Measurements from ENCODE around the gene KHK.

KHK gene

DNA sequence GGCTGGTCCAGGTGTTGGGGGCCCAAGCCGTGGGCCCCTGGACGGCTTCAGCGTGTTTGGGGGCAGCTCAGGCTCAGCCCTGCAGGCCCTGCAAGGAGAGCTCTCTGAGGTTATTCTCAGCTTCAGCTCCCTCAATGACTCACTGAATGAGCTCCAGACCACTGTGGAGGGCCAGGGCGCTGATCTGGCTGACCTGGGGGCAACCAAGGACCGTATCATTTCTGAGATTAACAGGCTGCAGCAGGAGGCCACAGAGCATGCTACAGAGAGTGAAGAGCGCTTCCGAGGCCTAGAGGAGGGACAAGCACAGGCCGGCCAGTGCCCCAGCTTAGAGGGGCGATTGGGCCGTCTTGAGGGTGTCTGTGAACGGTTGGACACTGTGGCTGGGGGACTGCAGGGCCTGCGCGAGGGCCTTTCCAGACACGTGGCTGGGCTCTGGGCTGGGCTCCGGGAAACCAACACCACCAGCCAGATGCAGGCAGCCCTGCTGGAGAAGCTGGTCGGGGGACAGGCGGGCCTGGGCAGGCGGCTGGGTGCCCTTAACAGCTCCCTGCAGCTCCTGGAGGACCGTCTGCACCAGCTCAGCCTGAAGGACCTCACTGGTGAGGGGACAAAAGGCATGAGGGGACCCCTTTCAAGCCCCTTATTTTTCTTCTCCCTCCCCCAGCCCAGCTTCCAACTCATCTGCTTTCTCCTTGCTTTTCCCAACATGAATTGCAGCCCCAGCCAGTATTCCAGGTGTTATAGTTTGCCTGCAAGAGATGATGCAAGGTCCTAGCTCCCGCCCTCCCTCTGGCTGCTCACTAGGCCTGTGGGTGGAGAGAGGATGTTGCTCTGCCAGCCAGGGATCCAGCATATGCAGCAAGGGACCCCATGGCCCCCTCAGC lies 2.9 kb upstream of the KHK start:
- H3K27ac Mint-ChIP-seq: no peak overlapping the region

DNA sequence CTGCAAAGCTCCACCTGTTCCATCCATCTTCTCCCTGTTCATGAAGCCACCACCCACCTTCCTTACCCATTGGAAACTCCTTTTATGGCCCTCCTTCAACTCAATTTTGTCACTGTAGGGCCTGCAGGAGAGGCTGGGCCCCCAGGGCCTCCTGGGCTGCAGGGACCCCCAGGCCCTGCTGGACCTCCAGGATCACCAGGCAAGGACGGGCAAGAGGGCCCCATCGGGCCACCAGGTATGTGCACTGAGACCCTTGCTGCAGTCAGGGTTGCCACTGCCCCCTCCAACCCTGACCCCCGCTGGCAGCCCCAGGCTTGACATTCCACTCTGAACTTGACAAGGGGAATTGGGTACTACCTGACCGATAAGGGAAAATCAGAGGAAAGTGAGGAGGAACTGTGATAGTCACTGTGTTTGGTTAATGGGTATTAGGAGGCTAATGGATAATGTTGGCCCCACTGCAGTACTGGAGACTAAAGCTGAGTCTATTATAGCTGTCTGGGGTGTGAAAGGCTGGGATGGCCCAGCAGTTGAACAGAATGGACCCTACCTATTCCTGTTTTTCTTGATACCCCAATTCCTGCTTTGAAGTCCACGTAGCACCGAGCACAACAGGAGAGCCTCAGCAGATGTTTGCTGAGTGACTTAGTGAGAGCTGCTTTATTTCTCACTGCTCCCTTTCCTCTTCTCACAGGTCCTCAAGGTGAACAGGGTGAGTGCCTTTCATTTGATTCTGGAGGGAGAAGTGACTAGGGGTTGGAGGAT lies 2.1 kb upstream of the KHK start:
- no peaks in the 10 kb centered on the region for H3K27me3 Mint-ChIP-seq
- no peak overlapping the region for H3K27ac Mint-ChIP-seq
- no peak overlapping the region for H3K4me3 Mint-ChIP-seq
- H3K9me3 Mint-ChIP-seq: no peaks in the 10 kb centered on the region
- no peaks in the 10 kb centered on the region for H3K36me3 Mint-ChIP-seq (ENCODE audit: low read depth)
- peaks cover 39% of the 10 kb centered on the region for H3K4me1 Mint-ChIP-seq (ENCODE audit: low read depth)

More for the DNA sequence above, 2.9 kb upstream of the KHK start:
- Mint-ChIP-seq H3K4me3 (no peak overlapping the region), H3K4me1 (ENCODE audit: low read depth) (peaks cover 39% of the 10 kb centered on the region), H3K27me3 (no peaks in the 10 kb centered on the region), H3K36me3 (ENCODE audit: low read depth) (no peaks in the 10 kb centered on the region), H3K9me3 (no peaks in the 10 kb centered on the region)

DNA sequence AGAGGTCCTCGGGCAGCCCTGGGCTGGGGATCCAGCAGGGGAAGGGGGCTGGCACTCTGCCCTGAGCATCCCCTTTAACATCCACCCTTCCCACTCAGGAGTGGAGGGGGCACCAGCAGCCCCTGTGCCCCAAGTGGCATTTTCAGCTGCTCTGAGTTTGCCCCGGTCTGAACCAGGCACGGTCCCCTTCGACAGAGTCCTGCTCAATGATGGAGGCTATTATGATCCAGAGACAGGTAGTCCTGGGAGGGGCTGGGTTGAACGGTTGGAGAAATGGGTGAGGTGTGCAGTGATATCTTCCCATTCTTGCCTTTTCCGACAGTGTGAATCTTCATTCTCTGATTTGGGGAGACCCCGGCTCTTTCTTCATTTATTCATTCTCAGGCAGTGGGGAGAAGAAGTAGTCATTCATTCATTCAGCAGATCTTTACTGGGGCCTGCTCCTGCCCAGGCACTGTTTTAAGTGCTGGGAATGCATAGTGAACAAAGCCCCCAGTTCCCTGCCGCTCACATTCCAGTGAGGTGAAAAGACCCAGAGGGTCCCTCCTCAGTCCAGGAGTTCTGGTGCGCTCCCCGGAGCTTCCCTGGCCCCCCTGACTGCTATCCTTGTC lies 1.4 kb upstream of the KHK start:
- no peaks in the 10 kb centered on the region for H3K9me3 Mint-ChIP-seq
- peaks cover 37% of the 10 kb centered on the region for H3K4me1 Mint-ChIP-seq (ENCODE audit: low read depth)
- peak overlapping the region; percentile 4 for H3K27ac Mint-ChIP-seq
- H3K27me3 Mint-ChIP-seq: no peaks in the 10 kb centered on the region
- no peaks in the 10 kb centered on the region for H3K36me3 Mint-ChIP-seq (ENCODE audit: low read depth)
- peak overlapping the region; percentile 83 for H3K4me3 Mint-ChIP-seq

DNA sequence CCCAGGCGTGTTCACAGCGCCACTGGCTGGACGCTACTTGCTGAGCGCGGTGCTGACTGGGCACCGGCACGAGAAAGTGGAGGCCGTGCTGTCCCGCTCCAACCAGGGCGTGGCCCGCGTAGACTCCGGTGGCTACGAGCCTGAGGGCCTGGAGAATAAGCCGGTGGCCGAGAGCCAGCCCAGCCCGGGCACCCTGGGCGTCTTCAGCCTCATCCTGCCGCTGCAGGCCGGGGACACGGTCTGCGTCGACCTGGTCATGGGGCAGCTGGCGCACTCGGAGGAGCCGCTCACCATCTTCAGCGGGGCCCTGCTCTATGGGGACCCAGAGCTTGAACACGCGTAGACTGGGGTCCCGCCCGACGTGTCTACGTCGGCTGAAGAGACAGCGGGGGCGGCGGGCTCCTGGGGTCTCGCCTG lies 891 bp upstream of the KHK start:
- Mint-ChIP-seq H3K4me3 (peak overlapping the region; percentile 83), H3K4me1 (ENCODE audit: low read depth) (peaks cover 33% of the 10 kb centered on the region), H3K27ac (peak overlapping the region; percentile 4), H3K27me3 (no peaks in the 10 kb centered on the region), H3K9me3 (no peaks in the 10 kb centered on the region), H3K36me3 (ENCODE audit: low read depth) (no peaks in the 10 kb centered on the region)

DNA sequence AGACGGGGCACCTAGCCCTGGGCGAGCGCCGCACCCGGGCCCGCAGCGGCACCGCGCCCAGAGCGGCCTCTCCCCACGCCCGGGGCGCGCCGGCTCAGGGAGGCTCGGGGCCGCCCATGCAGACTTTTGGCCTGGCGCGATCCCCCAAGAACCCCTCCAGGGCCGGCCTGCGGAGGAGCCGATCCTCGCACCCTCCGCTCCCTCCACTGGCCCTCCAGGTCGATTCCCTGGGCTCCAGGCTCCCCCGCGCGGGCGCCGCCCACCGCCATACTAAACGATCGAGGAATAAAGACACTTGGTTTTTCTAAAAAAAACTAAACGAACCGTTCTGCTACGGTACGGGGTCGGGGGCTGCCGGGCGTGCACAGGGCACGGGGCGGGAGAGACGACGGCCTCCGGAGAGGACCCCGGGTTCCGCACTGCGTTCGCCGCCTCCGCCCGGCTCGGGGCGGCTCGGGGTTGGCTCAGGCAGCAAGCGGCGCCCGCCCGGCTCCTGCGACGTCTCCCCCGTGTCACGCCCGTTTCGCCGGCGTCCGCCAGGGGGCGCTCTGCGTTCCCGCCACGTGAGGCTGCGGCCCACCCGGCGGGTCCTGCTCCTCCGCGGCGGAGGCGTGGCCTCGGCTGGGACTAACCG lies 365 bp upstream of the KHK start:
- peaks cover 27% of the 10 kb centered on the region for H3K4me1 Mint-ChIP-seq (ENCODE audit: low read depth)
- peak overlapping the region; percentile 83 for H3K4me3 Mint-ChIP-seq
- H3K9me3 Mint-ChIP-seq: no peaks in the 10 kb centered on the region
- peak overlapping the region; percentile 82 for H3K27ac Mint-ChIP-seq
- H3K36me3 Mint-ChIP-seq (ENCODE audit: low read depth): no peaks in the 10 kb centered on the region
- H3K27me3 Mint-ChIP-seq: no peaks in the 10 kb centered on the region

DNA sequence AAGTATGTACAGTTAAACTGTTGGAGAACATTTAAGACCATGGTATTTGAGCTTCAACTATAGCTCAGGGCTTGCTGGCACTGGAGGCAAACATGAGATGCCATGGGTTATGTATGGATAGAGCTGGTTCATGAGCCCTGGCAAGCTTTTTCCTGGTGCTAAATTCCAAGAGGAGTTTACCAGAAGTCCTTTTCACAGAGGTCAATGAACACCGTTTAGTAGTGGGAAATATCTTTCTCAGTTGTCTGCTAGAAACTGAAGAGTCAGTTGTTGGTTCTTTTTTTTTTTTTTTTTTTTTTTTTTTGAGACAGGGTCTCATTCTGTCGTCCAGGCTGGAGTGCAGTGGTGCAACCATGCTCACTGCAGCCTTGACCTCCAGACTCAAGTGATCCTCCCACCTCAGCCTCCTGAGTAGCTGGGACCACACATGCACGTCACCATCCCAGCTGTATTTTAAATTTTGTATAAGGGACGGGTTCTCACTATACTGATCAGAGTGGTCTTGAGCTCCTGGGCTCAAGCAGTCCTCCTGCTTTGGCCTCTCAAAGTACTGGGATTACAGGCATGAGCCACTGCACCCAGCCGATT lies 1.3 kb downstream of the KHK start:
- H3K36me3 Mint-ChIP-seq (ENCODE audit: low read depth): no peaks in the 10 kb centered on the region
- no peaks in the 10 kb centered on the region for H3K27me3 Mint-ChIP-seq
- no peak overlapping the region for H3K27ac Mint-ChIP-seq
- H3K4me1 Mint-ChIP-seq (ENCODE audit: low read depth): peaks cover 20% of the 10 kb centered on the region
- peak overlapping the region; percentile 85 for H3K4me3 Mint-ChIP-seq
- no peaks in the 10 kb centered on the region for H3K9me3 Mint-ChIP-seq

DNA sequence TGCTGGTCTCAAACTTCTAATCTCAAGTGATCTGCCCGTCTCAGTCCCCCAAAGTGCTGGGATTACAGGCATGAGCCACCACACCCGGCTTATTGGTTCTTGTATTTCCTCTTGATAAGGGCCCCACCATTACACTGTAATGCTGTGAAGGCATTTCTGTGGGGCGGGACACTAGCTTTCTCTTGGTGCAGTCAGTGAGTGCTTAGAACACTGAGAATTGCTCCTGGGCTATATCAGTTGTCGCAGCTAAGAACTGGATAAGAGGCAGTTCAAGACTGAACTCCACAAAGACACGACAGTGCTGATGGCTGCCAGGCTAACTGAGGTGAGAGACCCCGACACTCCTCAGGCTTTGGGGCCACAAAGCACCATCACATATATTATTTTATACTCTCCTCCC lies 2.1 kb downstream of the KHK start:
- Mint-ChIP-seq H3K4me1 (ENCODE audit: low read depth) (peaks cover 20% of the 10 kb centered on the region), H3K4me3 (no peak overlapping the region), H3K27ac (no peak overlapping the region)

DNA sequence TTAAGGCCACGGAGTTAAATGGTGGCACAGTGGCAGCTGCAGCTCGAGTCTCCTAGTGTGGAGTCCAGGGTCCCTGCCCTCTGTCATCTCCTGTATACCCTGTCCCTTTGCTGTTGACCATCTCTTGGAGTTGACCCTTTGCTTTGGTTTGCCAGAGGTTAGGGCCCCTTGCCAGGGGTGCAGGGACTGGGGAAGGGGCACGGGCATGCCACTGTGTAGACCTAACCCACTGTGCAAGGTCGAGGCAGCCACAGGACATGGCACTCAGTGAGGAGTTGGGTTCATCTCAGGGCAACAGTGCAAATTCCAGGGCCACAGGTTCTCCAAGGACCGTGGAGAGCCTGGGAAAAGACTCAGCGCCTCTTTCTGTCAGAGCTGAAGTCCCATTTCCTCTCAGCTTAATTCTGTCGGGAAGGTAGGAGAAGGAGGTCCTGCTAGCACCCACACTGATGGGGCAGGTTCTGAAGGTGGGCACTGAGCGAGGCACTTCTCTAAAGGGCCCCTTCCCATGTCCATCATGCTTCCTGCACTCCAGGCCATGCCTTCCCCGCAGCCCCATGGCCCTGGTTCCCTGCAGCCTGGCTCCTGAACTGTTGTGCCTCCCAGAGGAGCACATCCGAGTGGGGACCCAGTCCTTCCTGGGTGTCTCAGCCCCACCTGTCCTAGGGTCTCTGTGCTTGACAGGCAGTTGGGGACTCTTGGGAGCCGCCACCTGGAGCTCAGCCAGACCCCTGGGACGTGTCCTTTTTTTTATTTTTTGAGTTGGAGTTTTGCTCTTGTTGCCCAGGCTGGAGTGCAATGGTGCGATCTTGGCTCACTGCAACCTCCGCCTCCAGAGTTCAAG lies 2.8 kb downstream of the KHK start:
- H3K27me3 Mint-ChIP-seq: no peaks in the 10 kb centered on the region
- H3K36me3 Mint-ChIP-seq (ENCODE audit: low read depth): no peaks in the 10 kb centered on the region
- no peaks in the 10 kb centered on the region for H3K9me3 Mint-ChIP-seq
- H3K4me3 Mint-ChIP-seq: no peak overlapping the region
- H3K27ac Mint-ChIP-seq: no peak overlapping the region
- peaks cover 20% of the 10 kb centered on the region for H3K4me1 Mint-ChIP-seq (ENCODE audit: low read depth)

More for the DNA sequence above, 2.1 kb downstream of the KHK start:
- no peaks in the 10 kb centered on the region for H3K27me3 Mint-ChIP-seq
- H3K36me3 Mint-ChIP-seq (ENCODE audit: low read depth): no peaks in the 10 kb centered on the region
- no peaks in the 10 kb centered on the region for H3K9me3 Mint-ChIP-seq

DNA sequence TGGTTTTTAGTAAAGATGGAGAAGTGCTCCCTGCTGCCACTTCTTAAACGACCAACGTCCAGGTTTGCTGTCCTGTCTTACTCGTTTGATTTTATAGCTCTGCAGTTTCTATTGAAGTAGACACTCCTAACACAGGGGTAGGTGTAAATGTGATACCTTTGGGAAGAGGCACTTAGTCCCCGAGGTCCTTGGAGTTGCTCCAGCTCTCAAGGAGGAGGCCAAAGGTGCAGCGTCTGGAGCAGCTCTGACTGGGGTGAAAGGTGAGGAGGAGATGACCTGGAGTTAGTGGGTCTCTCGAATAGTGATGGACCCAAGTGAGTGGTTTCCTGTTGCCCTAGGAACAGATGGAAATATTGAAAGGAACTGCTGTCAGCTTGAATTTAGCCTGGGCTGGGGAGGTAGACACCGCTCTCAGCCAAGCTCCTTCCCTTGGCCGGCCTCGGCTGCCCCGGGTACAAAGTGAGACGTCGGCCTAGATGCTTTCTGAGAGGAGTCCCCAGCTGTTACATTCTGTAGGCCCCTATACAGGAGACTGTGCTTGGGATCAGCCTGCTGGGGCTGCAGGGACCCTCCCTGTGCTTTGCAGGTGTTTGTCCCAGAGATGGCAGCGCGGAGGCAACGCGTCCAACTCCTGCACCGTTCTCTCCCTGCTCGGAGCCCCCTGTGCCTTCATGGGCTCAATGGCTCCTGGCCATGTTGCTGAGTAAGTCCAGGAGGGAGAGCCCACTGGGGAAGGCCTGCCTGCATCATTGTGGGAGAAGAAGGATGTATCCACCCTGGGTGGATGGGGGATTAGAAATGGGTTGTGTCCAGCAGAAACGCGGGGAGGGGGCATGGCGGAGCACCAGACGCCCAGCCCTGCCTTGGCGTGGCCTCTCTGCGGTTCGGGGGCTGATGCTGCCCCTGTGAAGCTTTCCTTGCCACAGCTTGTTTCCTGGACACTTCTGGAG lies 5.4 kb downstream of the KHK start:
- Mint-ChIP-seq H3K36me3 (ENCODE audit: low read depth) (no peaks in the 10 kb centered on the region), H3K4me3 (no peak overlapping the region), H3K27me3 (no peaks in the 10 kb centered on the region), H3K4me1 (ENCODE audit: low read depth) (peaks cover 19% of the 10 kb centered on the region), H3K9me3 (no peaks in the 10 kb centered on the region), H3K27ac (no peak overlapping the region)

DNA sequence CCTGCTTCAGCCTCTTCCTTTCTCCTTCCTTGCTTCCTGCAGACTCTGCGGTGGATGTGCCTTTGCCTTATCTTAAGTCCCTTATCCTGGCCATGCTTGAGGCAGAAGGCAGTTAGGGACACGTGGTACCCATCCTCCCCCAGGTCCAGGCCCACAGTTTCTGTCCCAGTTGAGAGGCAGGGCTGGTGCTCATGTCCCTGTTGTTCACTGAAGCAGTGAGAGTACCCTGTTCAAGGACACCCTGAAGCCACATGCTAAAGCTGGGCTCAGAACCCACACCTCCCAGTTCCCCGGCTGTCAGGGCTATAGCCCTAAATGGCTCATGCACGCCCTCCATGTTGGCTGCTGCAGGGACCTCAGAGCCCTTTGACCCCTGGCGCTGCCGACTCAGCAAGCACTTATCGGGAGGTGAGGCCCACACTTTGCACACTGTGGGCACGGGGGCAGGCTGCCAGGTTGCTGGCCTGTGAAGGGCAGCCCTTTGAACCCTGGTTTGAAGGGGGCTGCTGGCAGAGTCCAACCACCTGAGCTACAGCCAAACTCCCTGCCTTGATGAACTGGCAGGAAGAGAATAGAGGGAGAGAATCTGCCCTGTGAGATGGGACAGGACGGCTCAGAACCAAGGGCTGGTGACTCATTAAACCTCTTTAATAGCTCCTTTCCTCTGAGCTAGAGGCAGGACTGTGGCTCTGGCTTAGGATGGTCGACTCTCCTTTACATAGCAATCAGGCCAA lies 6.3 kb downstream of the KHK start:
- Mint-ChIP-seq H3K4me1 (ENCODE audit: low read depth) (peaks cover 10% of the 10 kb centered on the region), H3K36me3 (ENCODE audit: low read depth) (no peaks in the 10 kb centered on the region), H3K27ac (no peak overlapping the region), H3K27me3 (no peaks in the 10 kb centered on the region), H3K4me3 (no peak overlapping the region), H3K9me3 (no peaks in the 10 kb centered on the region)

DNA sequence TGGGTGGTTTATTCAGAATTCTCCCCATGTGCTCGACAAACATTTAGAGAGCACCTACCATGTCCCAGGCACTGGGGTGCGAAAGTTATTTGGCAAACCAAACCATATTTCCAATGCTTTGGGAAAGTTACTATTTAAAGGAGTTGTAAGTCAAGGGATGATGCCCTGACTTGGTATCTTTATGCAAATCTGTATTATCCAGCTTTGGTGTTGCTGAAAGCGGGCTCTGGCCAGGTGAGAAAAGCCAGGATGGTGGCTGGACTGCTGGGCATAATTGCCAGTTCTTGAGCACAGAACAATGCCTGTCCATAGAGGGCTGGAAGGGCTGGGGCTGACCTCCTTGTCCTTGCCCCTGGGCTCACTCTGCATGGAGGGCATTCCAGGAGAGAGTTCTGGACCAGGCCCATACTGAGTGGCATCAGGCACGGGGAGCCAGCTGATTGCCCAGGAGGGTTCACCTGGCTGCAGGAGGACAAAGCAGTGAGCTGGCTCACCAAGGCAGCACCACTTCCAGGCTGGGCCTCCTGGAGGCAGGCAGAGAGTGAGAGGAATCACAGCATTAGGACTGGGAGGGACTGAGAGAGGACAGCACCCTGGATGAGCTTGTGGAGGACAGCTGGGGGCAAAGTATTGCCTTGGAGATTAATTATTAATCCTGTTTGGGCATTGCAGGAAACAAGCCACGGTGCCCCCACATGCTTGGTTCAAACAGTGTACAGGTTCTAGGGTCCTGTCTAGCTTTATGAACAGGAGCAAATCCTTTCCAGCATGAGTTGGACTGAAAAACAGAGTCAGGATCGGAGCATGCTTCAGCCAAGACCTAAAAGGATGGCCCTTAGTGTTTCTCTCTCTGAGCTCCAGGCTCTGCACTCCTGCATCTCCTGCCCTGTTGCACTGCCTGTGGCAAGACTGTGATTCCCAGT lies 7.1 kb downstream of the KHK start:
- Mint-ChIP-seq H3K27ac (no peak overlapping the region), H3K9me3 (no peaks in the 10 kb centered on the region), H3K4me3 (no peak overlapping the region), H3K36me3 (ENCODE audit: low read depth) (no peaks in the 10 kb centered on the region), H3K4me1 (ENCODE audit: low read depth) (peaks cover 10% of the 10 kb centered on the region), H3K27me3 (no peaks in the 10 kb centered on the region)

All from stimulated activated naive CD8-positive, alpha-beta T cell treated with anti-CD3 and anti-CD28 coated beads, Interleukin-15, Interleukin-2, amounts not matched to agents 100 ng/mL and 50 ng/mL, for 24 hours (primary cell).